Measurements from ENCODE around the gene MOGAT1. TPM values are rescaled to one million over a fixed set of nuclear protein-coding genes. Genes with fewer than 3 reads are reported as not detected.

The MOGAT1 gene
- total and polyA plus RNA-seq, 9 of the 15 experiments (the other 6 are each of a cell fraction or from before 2014, with no cell fraction given) = not detected

DNA sequence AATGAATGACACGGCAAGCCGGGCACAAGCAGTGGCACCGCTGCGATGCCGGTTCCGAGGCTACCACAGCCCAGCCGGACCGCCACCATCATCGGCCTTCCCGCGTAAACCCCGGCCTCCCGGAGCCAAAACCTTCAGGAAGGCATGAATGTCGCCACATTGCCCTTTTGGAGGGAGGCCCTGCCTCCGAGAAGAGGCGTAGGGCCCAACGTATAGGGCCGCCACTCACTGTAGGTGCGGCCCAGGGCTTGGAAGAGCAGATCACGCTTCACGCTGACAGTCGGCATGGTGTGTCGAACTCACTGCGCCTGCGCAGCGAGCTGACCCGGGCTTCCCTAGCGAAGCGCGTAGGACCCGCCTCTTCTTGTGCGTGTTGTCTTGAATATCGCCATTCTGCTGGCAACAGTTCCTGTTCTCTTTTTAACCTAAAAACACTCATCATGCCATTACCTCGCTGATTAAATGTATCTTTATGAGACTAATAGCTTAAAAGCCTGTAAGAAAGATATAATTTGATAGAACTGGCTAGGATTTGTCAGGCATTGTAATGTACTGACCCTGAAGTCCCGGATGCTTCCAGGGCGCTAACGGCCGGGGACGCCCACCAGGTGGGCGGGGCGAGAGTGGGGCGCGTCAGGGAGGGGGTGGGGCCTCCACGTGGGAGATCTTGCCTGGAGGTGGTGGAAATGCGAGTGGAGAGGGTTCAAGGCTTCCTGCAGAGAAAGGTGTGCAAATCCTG is 15.5 kb upstream of the MOGAT1 start, which contains the start of gene FARSB (continued):
- TF ChIP-seq ZNF143 (CRISPR knock-in tag; IDR thresholded peaks at IDR 0.05) (no peak), PHB (CRISPR knock-in tag; IDR thresholded peaks at IDR 0.05) (no peak), ZNF277 (CRISPR knock-in tag; IDR thresholded peaks at IDR 0.05; ENCODE audit: borderline replicate concordance) (no peak), HOXB6 (CRISPR knock-in tag; IDR thresholded peaks at IDR 0.05; ENCODE audit: borderline replicate concordance) (no peak), GTF2F1 (IDR thresholded peaks at IDR 0.05; ENCODE audit: low read depth, low read length) (0 out of 2 replicates have a peak, but pooled peaks have one; percentile 68), ATF7 (IDR thresholded peaks at IDR 0.05) (peak; percentile 66), FUS (optimal IDR thresholded peaks at IDR 0.05; ENCODE audit: low read depth, low read length) (no peak), PTBP1 (IDR thresholded peaks at IDR 0.05; ENCODE audit: low read depth, low read length) (no peak), CBX5 (IDR thresholded peaks at IDR 0.05; ENCODE audit: borderline replicate concordance, low read depth) (no peak), ATF1 (CRISPR knock-in tag; IDR thresholded peaks at IDR 0.05) (no peak), ATF1 (tag; IDR thresholded peaks at IDR 0.05) (peak; percentile 79), EP400 (IDR thresholded peaks at IDR 0.05) (peak; percentile 91), MCM3 (IDR thresholded peaks at IDR 0.05) (no peak), NBN (IDR thresholded peaks at IDR 0.05; ENCODE audit: low read depth) (no peak), SUPT5H (IDR thresholded peaks at IDR 0.05) (peak; percentile 76), RUNX1 (IDR thresholded peaks at IDR 0.05; ENCODE audit: low read depth) (no peak), MTA2 (IDR thresholded peaks at IDR 0.05; ENCODE audit: low read depth) (no peak), ZFX (CRISPR knock-in tag; IDR thresholded peaks at IDR 0.05) (peak; percentile 68), FOXK2 (conservative IDR thresholded peaks at IDR 0.05 in 1 of 2, IDR thresholded peaks at IDR 0.05 in 1 of 2; ENCODE audit: low read depth in 2 of 2) (peak; percentile 63 to 67; a peak in 1 of 4 replicates), SPI1 (IDR thresholded peaks at IDR 0.05; ENCODE audit: borderline replicate concordance, low read depth, low read length) (0 out of 2 replicates have a peak, but pooled peaks have one; percentile 0), ZNF224 (CRISPR knock-in tag; IDR thresholded peaks at IDR 0.05) (no peak)
- TF ChIP-seq, protein P1, sequence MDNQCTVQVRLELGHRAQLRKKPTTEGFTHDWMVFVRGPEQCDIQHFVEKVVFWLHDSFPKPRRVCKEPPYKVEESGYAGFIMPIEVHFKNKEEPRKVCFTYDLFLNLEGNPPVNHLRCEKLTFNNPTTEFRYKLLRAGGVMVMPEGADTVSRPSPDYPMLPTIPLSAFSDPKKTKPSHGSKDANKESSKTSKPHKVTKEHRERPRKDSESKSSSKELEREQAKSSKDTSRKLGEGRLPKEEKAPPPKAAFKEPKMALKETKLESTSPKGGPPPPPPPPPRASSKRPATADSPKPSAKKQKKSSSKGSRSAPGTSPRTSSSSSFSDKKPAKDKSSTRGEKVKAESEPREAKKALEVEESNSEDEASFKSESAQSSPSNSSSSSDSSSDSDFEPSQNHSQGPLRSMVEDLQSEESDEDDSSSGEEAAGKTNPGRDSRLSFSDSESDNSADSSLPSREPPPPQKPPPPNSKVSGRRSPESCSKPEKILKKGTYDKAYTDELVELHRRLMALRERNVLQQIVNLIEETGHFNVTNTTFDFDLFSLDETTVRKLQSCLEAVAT (IDR thresholded peaks at IDR 0.05) = 0 out of 4 replicates have a peak, but pooled peaks of 1 of the 2 experiments have one; percentile 25
- TF ChIP-seq, protein P2, sequence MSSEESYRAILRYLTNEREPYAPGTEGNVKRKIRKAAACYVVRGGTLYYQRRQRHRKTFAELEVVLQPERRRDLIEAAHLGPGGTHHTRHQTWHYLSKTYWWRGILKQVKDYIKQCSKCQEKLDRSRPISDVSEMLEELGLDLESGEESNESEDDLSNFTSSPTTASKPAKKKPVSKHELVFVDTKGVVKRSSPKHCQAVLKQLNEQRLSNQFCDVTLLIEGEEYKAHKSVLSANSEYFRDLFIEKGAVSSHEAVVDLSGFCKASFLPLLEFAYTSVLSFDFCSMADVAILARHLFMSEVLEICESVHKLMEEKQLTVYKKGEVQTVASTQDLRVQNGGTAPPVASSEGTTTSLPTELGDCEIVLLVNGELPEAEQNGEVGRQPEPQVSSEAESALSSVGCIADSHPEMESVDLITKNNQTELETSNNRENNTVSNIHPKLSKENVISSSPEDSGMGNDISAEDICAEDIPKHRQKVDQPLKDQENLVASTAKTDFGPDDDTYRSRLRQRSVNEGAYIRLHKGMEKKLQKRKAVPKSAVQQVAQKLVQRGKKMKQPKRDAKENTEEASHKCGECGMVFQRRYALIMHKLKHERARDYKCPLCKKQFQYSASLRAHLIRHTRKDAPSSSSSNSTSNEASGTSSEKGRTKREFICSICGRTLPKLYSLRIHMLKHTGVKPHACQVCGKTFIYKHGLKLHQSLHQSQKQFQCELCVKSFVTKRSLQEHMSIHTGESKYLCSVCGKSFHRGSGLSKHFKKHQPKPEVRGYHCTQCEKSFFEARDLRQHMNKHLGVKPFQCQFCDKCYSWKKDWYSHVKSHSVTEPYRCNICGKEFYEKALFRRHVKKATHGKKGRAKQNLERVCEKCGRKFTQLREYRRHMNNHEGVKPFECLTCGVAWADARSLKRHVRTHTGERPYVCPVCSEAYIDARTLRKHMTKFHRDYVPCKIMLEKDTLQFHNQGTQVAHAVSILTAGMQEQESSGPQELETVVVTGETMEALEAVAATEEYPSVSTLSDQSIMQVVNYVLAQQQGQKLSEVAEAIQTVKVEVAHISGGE (CRISPR knock-in tag; IDR thresholded peaks at IDR 0.05) = no peak
- TF ChIP-seq, protein P3, sequence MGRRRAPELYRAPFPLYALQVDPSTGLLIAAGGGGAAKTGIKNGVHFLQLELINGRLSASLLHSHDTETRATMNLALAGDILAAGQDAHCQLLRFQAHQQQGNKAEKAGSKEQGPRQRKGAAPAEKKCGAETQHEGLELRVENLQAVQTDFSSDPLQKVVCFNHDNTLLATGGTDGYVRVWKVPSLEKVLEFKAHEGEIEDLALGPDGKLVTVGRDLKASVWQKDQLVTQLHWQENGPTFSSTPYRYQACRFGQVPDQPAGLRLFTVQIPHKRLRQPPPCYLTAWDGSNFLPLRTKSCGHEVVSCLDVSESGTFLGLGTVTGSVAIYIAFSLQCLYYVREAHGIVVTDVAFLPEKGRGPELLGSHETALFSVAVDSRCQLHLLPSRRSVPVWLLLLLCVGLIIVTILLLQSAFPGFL (CRISPR knock-in tag; IDR thresholded peaks at IDR 0.05) = no peak
